ENCODE results near the gene CBX2.

CBX2 gene

GRCh38 chr17:79777894-79778503 is at the start of gene CBX2:
TSS of gene CBX2 (plus strand) at chr17:79778148. CDS start at chr17:79778236, 88 bp downstream.
- DNase-seq = peak; percentile 91

GRCh38 chr17:79728169-79728907 is 49.6 kb upstream of the CBX2 start:
- DNase-seq = peak; percentile 94

DNA sequence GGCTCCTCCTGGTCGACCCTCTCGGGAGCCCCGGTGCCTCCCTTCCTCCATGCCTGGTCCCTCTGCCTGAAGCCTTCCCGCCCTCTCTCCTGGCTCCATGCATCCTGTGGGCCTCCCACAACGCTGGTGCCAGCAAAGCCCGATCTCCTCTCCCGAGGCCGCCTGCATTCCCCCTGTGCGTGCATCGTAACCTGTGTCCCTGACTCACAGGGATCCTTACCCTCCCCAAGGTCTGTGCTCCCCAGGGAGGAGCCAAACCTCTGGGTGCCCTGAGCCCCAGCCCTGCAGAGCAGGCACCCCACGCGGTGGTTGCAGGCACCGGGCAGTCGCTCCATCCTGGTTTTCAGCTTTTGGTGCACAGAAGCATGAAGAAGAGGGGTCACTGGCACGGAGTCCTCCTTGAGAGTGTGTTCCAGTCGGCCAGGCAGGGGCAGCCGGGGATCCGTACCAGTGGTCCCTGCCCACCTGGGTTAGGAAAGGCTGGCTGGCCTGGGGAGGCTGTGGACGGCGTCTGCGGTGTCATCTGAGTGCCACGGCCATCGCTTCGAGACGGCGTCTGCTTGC is 49.0 kb upstream of the CBX2 start:
- no peak for DNase-seq

- no peak for DNase-seq
Observed at GRCh38 chr17:79729761-79730160, 48.2 kb upstream of the CBX2 start.

DNA sequence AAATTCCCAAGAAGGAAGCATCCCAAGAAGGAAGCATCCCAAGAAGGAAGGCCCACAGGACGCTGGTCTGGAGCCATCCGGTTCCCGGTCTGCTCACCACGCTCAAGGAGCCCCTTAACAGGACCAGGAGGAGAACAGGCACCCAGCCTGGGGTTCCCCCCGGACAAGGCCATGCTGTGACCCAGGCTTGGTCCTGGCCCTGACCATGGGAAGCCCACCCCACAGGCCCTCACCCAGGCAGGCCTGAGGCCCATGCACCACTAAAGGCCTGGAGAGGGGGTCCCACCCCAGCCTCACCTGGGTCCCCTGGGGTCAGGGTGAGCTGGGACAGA is 47.5 kb upstream of the CBX2 start:
- DNase-seq = no peak

DNA sequence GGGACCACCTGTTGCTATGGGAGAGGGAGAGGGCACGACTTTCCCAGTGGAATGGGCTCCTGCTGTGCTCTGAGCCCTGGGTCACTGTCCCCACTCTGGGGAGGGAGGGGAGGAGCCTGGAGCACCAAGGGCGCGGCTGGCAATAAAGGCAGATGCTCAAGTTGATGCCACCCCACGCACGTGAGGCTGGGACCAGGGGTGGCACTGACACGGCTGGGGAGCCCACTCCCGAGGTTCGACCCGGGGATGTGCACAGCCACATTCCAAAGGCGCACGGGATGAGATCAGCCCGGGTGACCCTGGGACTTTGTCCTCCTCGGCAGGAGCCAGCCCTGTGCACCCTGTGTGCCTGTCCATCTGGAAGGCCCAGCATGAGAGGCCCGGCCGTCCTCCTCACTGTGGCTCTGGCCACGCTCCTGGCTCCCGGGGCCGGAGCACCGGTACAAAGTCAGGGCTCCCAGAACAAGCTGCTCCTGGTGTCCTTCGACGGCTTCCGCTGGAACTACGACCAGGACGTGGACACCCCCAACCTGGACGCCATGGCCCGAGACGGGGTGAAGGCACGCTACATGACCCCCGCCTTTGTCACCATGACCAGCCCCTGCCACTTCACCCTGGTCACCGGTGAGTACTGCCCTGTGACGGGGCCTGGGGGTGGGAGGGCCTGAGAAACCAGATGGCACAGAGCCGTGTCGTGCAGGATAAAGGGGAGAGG is 47.0 kb upstream of the CBX2 start, which contains the start of gene ENPP7:
ENPP7 (plus strand) TSS at position 175 of the 715 bp plus-strand sequence; CDS start at position 372, 197 bp downstream.
- DNase-seq = no peak

GRCh38 chr17:79732254-79732653 is 45.7 kb upstream of the CBX2 start:
- no peak for DNase-seq

DNA sequence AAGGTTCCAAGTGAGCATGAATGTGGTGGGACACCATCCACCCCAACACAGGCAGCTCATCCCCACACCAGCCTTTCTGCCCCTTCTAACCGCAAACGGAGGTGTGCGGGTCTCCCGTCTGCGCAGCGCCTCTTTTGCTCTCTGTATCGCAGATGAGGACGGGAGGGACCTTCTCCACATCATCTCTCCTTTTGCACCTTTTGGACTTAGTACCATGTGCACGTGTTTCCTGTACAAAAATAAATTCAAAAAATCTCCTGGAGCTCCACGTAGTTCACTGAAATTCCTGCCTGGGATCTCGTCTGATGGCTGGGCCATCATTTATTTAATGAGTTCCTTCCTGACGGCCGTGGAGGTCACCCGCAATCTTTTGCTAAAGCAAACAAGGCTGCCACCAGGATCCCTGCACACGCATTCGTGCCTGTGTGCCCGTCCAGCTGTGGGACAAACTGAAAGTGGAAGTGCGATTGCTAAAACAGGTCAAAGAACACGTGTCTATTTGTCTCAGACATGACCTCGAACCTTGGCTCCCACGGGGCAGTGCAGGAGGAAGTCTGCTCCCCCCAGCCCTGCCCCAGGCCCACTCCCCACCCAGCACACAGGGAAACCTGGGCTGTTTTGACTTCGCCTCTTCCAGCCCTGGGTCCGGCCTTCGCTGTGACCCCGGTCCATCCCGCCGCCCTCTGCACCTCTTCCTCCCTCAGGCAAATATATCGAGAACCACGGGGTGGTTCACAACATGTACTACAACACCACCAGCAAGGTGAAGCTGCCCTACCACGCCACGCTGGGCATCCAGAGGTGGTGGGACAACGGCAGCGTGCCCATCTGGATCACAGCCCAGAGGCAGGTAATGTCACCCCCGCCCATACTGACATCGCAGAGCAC is 44.9 kb upstream of the CBX2 start:
- DNase-seq = no peak

GRCh38 chr17:79733692-79734070 is 44.3 kb upstream of the CBX2 start:
- no peak for DNase-seq

GRCh38 chr17:79735096-79735495 is 42.9 kb upstream of the CBX2 start:
- no peak for DNase-seq

- DNase-seq = no peak
Observed at GRCh38 chr17:79737046-79737921, 40.7 kb upstream of the CBX2 start.

- no peak for DNase-seq
Observed at GRCh38 chr17:79737922-79738578, 39.9 kb upstream of the CBX2 start.

GRCh38 chr17:79738643-79739042 is 39.3 kb upstream of the CBX2 start:
- no peak for DNase-seq

DNA sequence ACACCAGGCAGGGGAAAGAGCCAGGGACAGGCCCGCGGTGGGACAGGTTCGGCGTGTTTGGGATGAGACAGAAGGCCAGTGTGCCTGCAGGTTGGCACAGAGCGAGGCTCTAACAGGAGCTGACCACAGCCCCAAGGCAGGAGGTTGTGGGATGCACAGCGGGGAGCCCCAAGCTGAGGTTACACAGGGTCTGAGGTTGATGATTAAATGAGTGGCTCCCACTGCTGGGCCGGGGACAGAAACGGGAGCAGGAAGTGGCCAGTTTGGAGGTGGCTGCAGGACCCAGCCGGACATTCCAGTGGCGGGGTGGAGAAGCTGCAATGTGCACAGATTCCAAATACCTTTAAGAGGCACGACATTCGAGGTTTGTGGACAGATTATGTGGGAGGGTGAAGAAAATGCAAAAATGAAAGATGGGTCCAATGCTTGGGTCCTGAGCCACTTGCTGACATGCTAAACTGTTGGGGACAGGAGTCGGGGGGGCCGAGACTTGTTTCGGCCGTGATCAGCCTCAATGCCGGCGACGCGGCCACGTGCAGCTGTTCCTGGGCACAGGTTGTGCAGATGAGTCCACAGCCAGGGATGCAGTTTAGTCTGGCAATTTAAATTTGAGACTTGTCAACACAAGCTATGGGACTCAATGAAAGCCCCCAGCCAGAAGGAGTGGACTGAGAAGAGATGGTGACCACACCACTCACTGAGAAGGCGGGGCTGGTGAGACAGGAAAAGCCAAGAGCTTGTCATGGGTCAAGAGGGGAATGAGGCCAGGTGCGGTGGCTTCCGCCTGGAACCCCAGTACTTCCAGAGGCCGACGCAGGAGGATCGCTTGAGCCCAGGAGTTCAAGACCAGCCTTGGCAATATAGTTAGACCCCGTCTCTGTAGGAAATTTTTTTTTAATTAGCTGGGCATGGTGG is 38.5 kb upstream of the CBX2 start:
- no peak for DNase-seq

DNA sequence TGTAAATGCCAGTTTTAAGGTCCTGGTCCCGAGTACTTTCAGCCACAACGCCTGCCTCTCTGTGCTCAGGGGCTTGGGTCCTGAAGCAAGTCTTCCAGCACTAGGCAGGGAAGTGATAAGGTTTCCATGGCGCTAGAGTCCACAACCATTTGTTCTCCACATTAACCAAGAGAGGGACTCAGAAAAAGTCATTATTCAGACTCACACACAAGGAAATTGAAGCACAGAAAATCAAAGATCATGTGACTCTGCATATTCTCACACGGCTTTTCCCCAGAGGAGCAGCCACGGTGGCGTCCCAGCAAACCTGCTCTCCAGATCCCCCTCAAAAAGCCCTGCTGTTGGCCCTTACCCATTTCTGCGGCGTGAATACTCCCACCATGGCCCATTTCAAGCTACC is 37.5 kb upstream of the CBX2 start:
- no peak for DNase-seq

DNA sequence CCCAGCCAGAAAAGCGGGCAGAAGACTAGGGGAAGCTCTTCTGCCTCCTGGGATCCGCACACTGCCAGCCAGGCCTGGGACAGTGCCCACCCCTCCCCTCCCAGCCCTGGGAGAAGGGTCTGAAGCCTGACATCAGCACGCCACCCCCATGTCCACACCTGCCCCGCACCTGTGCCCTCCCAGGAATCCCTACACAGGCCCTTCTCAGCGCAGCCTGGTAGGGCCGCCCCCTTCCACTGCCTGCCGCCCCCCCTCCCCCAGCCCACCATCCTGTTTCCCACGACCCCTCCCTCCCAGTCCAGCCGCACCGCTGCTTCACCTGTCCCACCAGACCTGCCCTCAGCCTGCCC is 36.6 kb upstream of the CBX2 start:
- no peak for DNase-seq

DNA sequence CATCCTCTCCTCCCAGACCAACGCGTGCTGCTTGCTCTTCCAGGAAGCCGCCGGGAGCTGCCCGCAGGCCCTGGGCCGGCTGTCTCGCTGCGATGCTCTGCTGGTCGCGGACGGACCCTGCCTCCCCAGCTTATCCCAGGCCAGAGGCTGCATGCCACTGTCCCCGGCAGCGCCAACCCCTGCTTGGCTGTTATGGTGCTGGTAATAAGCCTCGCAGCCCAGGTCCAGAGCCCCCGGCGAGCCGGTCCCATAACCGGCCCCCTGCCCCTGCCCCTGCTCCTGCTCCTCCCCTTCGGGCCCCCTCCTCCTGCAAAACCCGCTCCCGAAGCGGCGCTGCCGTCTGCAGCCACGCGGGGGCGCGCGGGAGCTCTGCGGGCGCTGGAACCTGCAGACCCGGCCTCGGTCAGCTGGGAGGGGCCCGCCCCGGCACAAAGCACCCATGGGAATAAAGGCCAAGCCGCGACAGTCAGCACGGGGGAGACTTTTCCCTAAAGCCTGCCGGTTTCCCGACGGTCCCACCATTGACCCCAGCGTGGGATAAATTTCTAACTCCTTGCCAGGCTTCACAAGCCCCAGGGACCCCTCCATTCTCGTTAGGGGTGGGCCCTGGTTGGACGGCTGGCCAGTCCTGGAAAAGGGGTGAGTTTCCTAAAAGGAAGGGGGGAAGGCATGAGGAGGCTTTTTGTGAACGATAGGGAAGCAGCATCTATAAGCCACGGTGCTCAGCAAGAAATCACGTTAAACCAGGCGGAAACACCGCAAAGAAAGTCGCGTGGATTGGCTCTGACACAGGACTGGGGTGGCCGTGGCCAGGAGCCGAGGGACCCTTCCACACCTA is 36.0 kb upstream of the CBX2 start:
- peak; percentile 96 for DNase-seq

DNA sequence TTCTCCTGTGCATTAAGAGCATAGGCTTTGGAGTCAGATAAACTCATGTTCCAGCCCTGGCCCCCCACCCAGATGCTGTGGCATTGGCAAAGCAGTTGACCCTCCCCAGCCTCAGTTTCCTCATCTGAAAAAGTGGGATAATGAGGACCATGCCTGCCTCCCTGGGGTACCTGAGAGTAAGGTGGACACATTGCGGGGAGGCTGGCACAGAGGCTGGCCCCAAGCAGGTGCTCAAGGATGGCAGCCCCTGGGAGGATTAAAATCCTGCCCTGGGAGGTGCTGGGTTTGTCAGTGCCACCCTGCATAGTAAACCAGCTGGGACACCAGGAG is 35.4 kb upstream of the CBX2 start:
- DNase-seq = no peak

GRCh38 chr17:79742951-79743476 is 34.9 kb upstream of the CBX2 start:
- no peak for DNase-seq

Data from islet precursor cell (in vitro differentiated cells).